Upper lobe of right lung (tissue), 1 donor: ENCODE measurements around the gene RPL10. TPM values are rescaled to one million over a fixed set of nuclear protein-coding genes. Genes with fewer than 3 reads are reported as not detected.

Experiments used
- ATAC-seq: fragments of 200-7000 bp; cut with Tn5 transposase; one replicate; pipeline ENCODE4 v1.9.1; 2020; ENCODE audit warnings: mild to moderate bottlenecking, moderate library complexity
- DNase-seq: peaks from one replicate; pipeline ENCODE4 v3.0.0-alpha.2; 2020
- H3K27ac ChIP-seq: fragments of 200-600 bp; one replicate; pipeline ENCODE4 v1.8.0; 2022
- H3K27me3 ChIP-seq: fragments of 200-600 bp; one replicate; pipeline ENCODE4 v1.8.0; 2022; ENCODE audit warnings: mild to moderate bottlenecking
- H3K36me3 ChIP-seq: fragments of 200-600 bp; one replicate; pipeline ENCODE4 v1.8.0; 2022
- H3K4me1 ChIP-seq: fragments of 200-600 bp; one replicate; pipeline ENCODE4 v1.8.0; 2022
- H3K4me3 ChIP-seq: fragments of 200-600 bp; one replicate; pipeline ENCODE4 v1.8.0; 2022; ENCODE audit warnings: mild to moderate bottlenecking
- H3K9me3 ChIP-seq: fragments of 200-600 bp; one replicate; pipeline ENCODE4 v1.8.0; 2022
- CTCF ChIP-seq: fragments of 200-600 bp; IDR thresholded peaks from one replicate; pipeline ENCODE4 v1.8.0; 2022; ENCODE audit warnings: antibody characterized with exemption
- intact Hi-C: fragments of 100-400 bp; cut with DNase I; formaldehyde crosslinking; loops from one replicate; pipeline ENCODE4 v1.11.0; 2022
- total RNA-seq: library from RNA; stranded (reverse); fragmentation: NEBNext Ultra II Directional; extraction: Animal tissue kit (Norgen Biotek cat#: 25700); gene quantifications from one replicate; pipeline ENCODE4 v1.2.1, GENCODE V29; 2021
- donor health status: DM: no; HTN: yes; CAD: no; lungs with severe emphysema.

Gene RPL10
- total RNA-seq, 1 donor from 2014 or later = 2,677 TPM

- peak; percentile 85 for ATAC-seq
- Histone ChIP-seq H3K9me3 (no peaks in the 10 kb centered on the region), H3K27me3 (no peaks in the 10 kb centered on the region), H3K36me3 (peaks cover 25% of the 10 kb centered on the region), H3K4me3 (peak within 1 kb of the TSS; percentile 75), H3K4me1 (no peaks in the 10 kb centered on the region), H3K27ac (peak within 1 kb of the TSS; percentile 74)
- DNase-seq = peak; percentile 82
- intact Hi-C loops = no loop called here
- TF ChIP-seq CTCF = no peak
Observed at GRCh38 chrX:154436983-154437752, 39.0 kb downstream of the RPL10 start, which contains the start of gene GDI1. Gene GDI1, plus strand, starts transcription at chrX:154437154. Its CDS starts 101 bp downstream, at chrX:154437255.

GRCh38 chrX:154437971-154438893, 40.1 kb downstream of the RPL10 start:
- H3K36me3 ChIP-seq = peaks cover 26% of the 10 kb centered on the region
- intact Hi-C loops = no loop called here
- H3K27me3 ChIP-seq = no peaks in the 10 kb centered on the region
- no peak for DNase-seq
- H3K4me1 ChIP-seq = no peaks in the 10 kb centered on the region
- TF ChIP-seq CTCF = no peak
- no peaks in the 10 kb centered on the region for H3K9me3 ChIP-seq
- peak overlapping the region; percentile 75 for H3K4me3 ChIP-seq
- no peak for ATAC-seq
- H3K27ac ChIP-seq = no peak overlapping the region

- Histone ChIP-seq H3K27me3 (no peaks in the 10 kb centered on the region), H3K4me3 (no peak overlapping the region), H3K27ac (no peak overlapping the region), H3K36me3 (peaks cover 20% of the 10 kb centered on the region), H3K4me1 (peaks cover 4% of the 10 kb centered on the region), H3K9me3 (no peaks in the 10 kb centered on the region)
- DNase-seq (no peak), ATAC-seq (no peak)
- intact Hi-C loops = no loop called here
- no peak for TF ChIP-seq CTCF
Observed at GRCh38 chrX:154439841-154440240, 41.7 kb downstream of the RPL10 start.

- no peak for DNase-seq
- H3K27me3 ChIP-seq = no peaks in the 10 kb centered on the region
- H3K4me3 ChIP-seq = no peak overlapping the region
- no peak for TF ChIP-seq CTCF
- no peaks in the 10 kb centered on the region for H3K9me3 ChIP-seq
- peaks cover 12% of the 10 kb centered on the region for H3K4me1 ChIP-seq
- ATAC-seq = no peak
- H3K36me3 ChIP-seq = peaks cover 19% of the 10 kb centered on the region
- intact Hi-C loops = no loop called here
- H3K27ac ChIP-seq = no peak overlapping the region
Observed at GRCh38 chrX:154440623-154441357, 42.6 kb downstream of the RPL10 start.

- intact Hi-C loops = no loop called here
- ATAC-seq (no peak), DNase-seq (no peak)
- Histone ChIP-seq H3K27ac (no peak overlapping the region), H3K4me3 (no peak overlapping the region), H3K36me3 (peaks cover 16% of the 10 kb centered on the region), H3K9me3 (no peaks in the 10 kb centered on the region), H3K27me3 (no peaks in the 10 kb centered on the region), H3K4me1 (peaks cover 12% of the 10 kb centered on the region)
- TF ChIP-seq CTCF = no peak
Observed at GRCh38 chrX:154441564-154441963, 43.4 kb downstream of the RPL10 start.
